Fibroblast of skin of right biceps (primary cell): Measurements from ENCODE around the gene IFT122.

Experiments
- DNase-seq: peaks from one replicate; pipeline ENCODE4 v3.0.0-alpha.2; 2013

IFT122 gene

GRCh38 chr3:129440618-129441190, 680 bp downstream of the IFT122 start:
- DNase-seq, result no peak

DNA sequence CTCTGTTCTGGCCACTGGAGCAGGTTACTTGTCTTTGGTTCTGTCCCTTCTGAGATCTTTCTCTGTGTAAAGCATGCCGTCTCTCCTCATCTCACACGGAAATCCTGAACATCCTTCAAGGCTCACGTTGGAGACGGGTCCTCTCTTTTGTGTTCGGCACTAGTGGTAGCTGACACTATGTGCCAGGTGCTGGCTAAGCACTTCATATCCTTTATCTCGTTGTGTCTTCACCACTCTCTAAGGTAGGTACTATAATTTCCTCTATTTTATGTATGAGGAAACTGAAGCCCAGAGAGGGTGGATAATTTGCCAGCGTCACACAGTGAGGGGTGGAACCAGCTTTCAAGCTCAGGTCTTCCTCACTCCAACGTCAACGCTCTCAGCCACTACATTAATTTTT, 1.2 kb downstream of the IFT122 start:
- no peak for DNase-seq

DNA sequence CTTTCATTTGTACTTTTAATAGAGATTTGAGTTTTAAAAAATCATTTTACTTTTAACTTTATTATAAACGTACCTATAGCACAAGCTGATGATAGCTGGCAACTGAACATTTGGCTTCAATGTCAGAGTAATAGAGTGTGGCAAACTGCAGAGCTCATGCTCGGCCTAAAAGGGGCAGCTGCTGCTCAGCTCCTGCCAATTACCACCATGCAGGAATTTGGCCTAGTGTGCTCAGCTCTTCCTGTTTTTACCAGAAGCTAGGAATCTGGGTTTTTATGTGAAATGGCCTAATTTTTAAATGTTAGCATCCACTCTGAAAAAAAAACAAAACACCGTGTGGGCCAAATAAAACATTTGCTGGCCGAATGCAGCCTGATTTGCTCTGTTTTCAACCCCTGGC, 1.8 kb downstream of the IFT122 start:
- DNase-seq, result peak; percentile 43

GRCh38 chr3:129442486-129442885, 2.5 kb downstream of the IFT122 start:
- no peak for DNase-seq

DNA sequence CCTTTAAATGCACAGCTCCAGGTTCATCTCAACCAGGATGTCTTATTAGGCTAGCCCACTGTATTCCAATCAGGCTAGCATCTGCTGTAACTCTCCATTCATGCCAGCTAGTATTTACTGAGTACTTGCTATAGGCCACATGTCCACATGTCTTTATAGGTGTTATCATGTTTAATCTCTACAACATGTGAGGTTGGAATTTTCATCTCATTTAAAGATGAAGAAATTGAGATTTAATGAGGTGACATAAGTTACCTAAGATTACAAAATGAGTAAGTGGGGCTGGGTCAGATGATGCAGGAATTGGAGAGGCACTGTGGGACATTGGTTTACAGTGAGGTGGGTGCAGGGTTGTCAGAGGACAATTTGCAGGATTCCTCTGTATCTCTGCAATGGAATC, 2.9 kb downstream of the IFT122 start:
- DNase-seq, result no peak

DNA sequence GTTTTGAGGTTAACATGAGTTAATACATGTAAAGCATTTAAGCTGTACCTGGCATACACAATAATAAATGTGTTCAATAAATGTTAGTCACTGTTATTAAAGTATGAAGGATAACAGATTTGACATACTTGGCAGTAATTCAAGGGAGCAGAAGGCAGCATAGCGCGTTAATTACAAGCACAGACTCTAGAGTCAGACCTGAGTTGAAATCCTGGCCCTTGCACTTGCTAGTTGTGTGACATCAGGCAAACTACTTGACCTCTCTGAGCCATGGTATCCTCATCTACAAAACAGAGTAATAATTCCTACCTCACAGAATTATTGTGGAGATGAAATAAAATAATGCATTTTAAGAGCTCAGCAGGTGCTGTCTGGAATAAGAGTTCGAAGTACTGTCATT, 5.4 kb downstream of the IFT122 start:
- DNase-seq, result no peak

GRCh38 chr3:129446926-129447325, 6.9 kb downstream of the IFT122 start:
- no peak for DNase-seq

GRCh38 chr3:129448186-129448895, 8.3 kb downstream of the IFT122 start:
- no peak for DNase-seq

- DNase-seq, result no peak
These were observed 9.5 kb downstream of the IFT122 start for GRCh38 chr3:129449279-129450115.

GRCh38 chr3:129453732-129454131, 13.7 kb downstream of the IFT122 start:
- DNase-seq, result no peak

GRCh38 chr3:129460155-129460554, 20.1 kb downstream of the IFT122 start:
- no peak for DNase-seq

- DNase-seq, result no peak
These were observed 20.5 kb downstream of the IFT122 start for GRCh38 chr3:129460572-129460971.

GRCh38 chr3:129461022-129461421, 21.0 kb downstream of the IFT122 start:
- peak; percentile 47 for DNase-seq

DNA sequence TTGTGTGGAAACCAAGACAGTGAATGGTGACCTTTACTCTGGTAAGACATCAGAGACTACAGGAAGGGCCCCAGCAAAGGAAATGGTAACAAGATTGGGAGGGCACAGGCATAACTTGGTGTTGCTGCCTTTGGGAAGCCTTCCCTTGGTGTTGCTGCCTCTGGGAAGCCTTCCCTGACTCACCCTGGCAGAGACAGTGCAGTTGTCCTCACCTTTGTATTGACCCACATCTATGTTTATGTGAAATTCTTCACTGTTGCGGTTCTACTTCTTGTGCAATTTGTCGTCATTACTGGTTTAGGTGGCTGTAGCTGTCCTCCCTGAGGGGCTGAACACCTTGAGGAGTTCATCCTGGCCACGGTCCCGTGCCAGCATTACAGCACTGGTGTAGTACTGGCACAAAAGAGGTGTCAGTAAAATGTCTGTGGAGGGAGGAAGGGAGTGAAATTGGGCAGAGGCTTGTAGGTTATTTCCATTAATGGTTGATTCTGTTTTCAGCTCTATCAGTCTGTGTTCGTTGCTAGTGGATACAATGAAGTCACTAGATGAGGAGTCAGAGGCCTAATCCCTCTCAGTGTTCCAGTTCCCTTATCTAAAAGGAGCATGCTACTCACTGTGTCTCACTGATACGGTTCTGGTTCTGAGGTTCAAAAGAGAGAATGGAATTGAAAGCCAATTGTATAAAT, 21.6 kb downstream of the IFT122 start:
- DNase-seq, result no peak

- no peak for DNase-seq
These were observed 22.4 kb downstream of the IFT122 start for GRCh38 chr3:129462361-129462968.

GRCh38 chr3:129463094-129463493, 23.1 kb downstream of the IFT122 start:
- no peak for DNase-seq

GRCh38 chr3:129463716-129464115, 23.7 kb downstream of the IFT122 start:
- no peak for DNase-seq

GRCh38 chr3:129467932-129468331, 27.9 kb downstream of the IFT122 start:
- DNase-seq, result no peak

DNA sequence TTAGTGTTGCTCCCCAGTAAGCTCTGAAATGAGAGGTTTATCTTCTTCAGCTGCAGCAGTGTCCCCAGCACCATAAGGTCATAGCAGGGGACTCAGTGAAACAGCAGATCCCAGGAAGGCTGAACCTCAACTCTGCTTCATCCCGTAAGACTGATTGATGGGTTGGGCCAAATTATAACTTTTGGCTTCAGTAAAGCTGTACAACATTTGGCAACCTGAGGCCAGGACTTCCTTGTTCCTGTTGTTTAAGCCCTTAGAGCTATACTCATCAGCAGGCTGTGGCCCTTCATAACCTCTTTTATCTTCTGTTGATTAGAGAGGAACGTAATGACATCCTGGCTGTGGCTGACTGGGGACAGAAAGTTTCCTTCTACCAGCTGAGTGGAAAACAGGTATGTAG, 29.0 kb downstream of the IFT122 start:
- no peak for DNase-seq

DNA sequence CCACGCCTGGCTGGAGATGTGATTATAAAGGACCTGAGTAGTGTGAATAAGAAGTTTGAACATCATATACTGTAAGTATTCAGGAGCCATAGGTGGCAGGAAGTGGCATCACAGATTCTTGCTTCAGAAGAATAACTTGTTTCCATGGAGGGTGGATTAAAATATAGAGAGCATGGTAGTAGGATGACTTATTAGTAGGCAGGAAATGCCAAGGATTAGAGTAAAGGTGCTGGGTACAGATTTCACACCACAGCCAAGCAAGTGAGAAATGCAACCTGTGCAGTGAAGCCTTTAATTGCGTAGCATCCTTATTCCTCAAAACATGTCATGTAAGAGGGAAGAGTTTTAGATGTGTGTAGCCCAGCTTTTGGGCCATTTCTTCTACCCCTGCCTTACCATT, 30.8 kb downstream of the IFT122 start:
- DNase-seq, result no peak

GRCh38 chr3:129473067-129473768, 33.2 kb downstream of the IFT122 start:
- DNase-seq, result no peak

DNA sequence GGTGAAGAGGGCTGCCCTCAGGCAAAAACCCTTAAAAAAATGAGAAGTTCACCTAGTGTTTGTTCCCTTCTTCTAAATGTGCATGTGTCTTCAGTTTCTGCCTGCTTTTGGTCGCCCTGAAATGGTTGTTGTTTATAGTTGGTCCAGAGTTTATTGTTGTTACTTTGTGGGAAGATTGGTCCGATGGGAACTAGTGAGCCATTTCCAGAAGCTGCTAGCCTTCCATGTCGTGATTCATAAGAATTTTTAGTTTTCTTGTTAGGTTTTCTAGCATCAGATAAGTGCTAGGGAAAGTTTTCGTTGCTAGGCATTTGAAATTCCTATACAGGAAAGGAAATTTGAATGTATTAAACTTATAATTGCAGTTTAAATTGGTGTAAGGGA, 33.7 kb downstream of the IFT122 start:
- DNase-seq, result no peak
